GM12878 (cell line): ENCODE measurements around the gene SPATA31D1. TPM values are rescaled to one million over a fixed set of nuclear protein-coding genes. Genes with fewer than 3 reads are reported as not detected.

Source experiments
- ATAC-seq: fragments of 200-7000 bp; cut with Tn5 transposase; 3 replicates; pipeline ENCODE4 v1.9.1; 2020; ENCODE audit warnings: mild to moderate bottlenecking, moderate library complexity
- BruUV-seq: library from RNA; stranded (reverse); fragments of 400-500 nt; replicated peaks from 2 replicates; lab custom pipeline; 2021; lab: Mats Ljungman, UMichigan
- CTCF ChIA-PET: fragments of 300-600 bp; sonication (Branson Sonifier 250); formaldehyde crosslinking; extraction: SDS; loops from one replicate; lab custom pipeline; 2021; ENCODE audit warnings: inconsistent platforms; lab: Yijun Ruan, JAX
- POLR2A ChIA-PET: fragments of 350-600 bp; formaldehyde crosslinking; extraction: SDS; loops from one replicate; lab custom pipeline; 2021; ENCODE audit warnings: inconsistent platforms; lab: Charles Lee
- RAD21 ChIA-PET: fragments of 300-600 bp; sonication (Branson Sonifier 250); formaldehyde crosslinking; loops from one replicate; lab custom pipeline; 2023; ENCODE audit warnings: antibody characterized with exemption; ENCODE audit not compliant: unreplicated experiment; lab: Charles Lee
- SMC1A ChIA-PET: fragments of 300-600 bp; sonication (Branson Sonifier 250); formaldehyde crosslinking; loops from one replicate; lab custom pipeline; 2023; ENCODE audit not compliant: unreplicated experiment, uncharacterized antibody; lab: Charles Lee
- DNase-seq: peaks from one replicate; pipeline ENCODE4 v3.0.0-alpha.2; 2011; ENCODE audit warnings: low read depth, low spot score
- FAIRE-seq: peaks from 3 replicates; lab custom pipeline; 2011; peaks lifted over from hg19 to GRCh38; lab: Jason Lieb, UNC
- H2AFZ ChIP-seq: 2 replicates; pipeline ENCODE4 v1.6.0; 2011; ENCODE audit warnings: low read depth, low read length, control low read depth; ENCODE audit not compliant: control insufficient read depth
- H3K27ac ChIP-seq: 2 replicates; pipeline ENCODE4 v1.5.1; 2011; ENCODE audit warnings: control low read depth; ENCODE audit not compliant: control insufficient read depth, insufficient read depth
- H3K27me3 ChIP-seq, 2 experiments: replicated peaks in 1 of 2; 2 replicates each; pipeline versions ENCODE4 v1.6.0 to v1.6.1; 2011; ENCODE audit warnings: low read length in 1 of 2; ENCODE audit not compliant: control insufficient read depth in 2 of 2, insufficient read depth in 2 of 2
- H3K36me3 ChIP-seq, 2 experiments: 2 replicates each; pipeline ENCODE4 v1.5.1; 2011; ENCODE audit warnings: low read length in 1 of 2; ENCODE audit not compliant: control insufficient read depth in 2 of 2, insufficient read depth in 2 of 2
- H3K4me1 ChIP-seq: 2 replicates; pipeline ENCODE4 v1.6.1; 2011; ENCODE audit warnings: mild to moderate bottlenecking, low read length, moderate library complexity, mixed read lengths; ENCODE audit not compliant: control insufficient read depth, insufficient read depth
- H3K4me2 ChIP-seq: 2 replicates; pipeline ENCODE4 v1.6.0; 2011; ENCODE audit warnings: control low read depth; ENCODE audit not compliant: control insufficient read depth, insufficient read depth
- H3K4me3 ChIP-seq: fragments of 200-600 bp; sonication (generic); 2 replicates; pipeline ENCODE4 v1.5.1; 2016
- H3K79me2 ChIP-seq: 2 replicates; pipeline ENCODE4 v1.6.0; 2011; ENCODE audit warnings: low read length; ENCODE audit not compliant: control insufficient read depth, insufficient read depth
- H3K9ac ChIP-seq: 2 replicates; pipeline ENCODE4 v1.8.0; 2011; ENCODE audit warnings: low read length, control low read depth, mixed read lengths; ENCODE audit not compliant: control insufficient read depth, insufficient read depth
- H3K9me3 ChIP-seq: replicated peaks from 3 replicates; pipeline ENCODE4 v1.5.1; 2011; ENCODE audit warnings: mild to moderate bottlenecking, low read length; ENCODE audit not compliant: control insufficient read depth, insufficient read depth
- H4K20me1 ChIP-seq: 2 replicates; pipeline ENCODE4 v1.6.0; 2011; ENCODE audit not compliant: control insufficient read depth, insufficient read depth
- BCLAF1 ChIP-seq: fragments of 450-650 bp; IDR thresholded peaks from 2 replicates; pipeline ENCODE4 v1.6.1; 2017; ENCODE audit warnings: antibody characterized with exemption, mild to moderate bottlenecking, moderate library complexity
- IRF5 ChIP-seq: fragments of 450-650 bp; IDR thresholded peaks from 2 replicates; pipeline ENCODE4 v1.6.1; 2017; ENCODE audit warnings: borderline replicate concordance
- KDM1A ChIP-seq: fragments of 200-600 bp; sonication (generic); IDR thresholded peaks from 2 replicates; pipeline ENCODE4 v1.6.1; 2016; ENCODE audit warnings: borderline replicate concordance
- PML ChIP-seq: IDR thresholded peaks from 2 replicates; pipeline ENCODE4 v1.6.1; 2012; ENCODE audit warnings: low read length, inconsistent platforms
- USF2 ChIP-seq: IDR thresholded peaks from 2 replicates; pipeline ENCODE4 v1.6.1; 2011; ENCODE audit warnings: low read depth, low read length, improper control_type of control experiment, borderline replicate concordance
- YY1 ChIP-seq: IDR thresholded peaks from 2 replicates; pipeline ENCODE4 v1.6.1; 2011; ENCODE audit warnings: low read depth, mild to moderate bottlenecking, low read length
- WGBS: methylation state at CpG from one replicate; pipeline ENCODE4 v1.1.6; 2016; ENCODE audit warnings: low lambda C conversion rate; ENCODE audit not compliant: insufficient replicate concordance, insufficient coverage; ENCODE audit errors: missing lambda C conversion rate; 5-methylcytosine and 5-hydroxymethylcytosine counted together
- in situ Hi-C: fragments of 300-500 bp; cut with MboI; formaldehyde crosslinking; loops from 9 replicates; pipeline ENCODE4 v1.14.3; 2018; ENCODE audit warnings: mixed read lengths
- intact Hi-C: fragments of 100-400 bp; cut with micrococcal nuclease; formaldehyde crosslinking; loops from one replicate; pipeline ENCODE4 v1.14.2; 2022; ENCODE audit not compliant: unreplicated experiment
- polyA plus RNA-seq, 11 experiments: library from polyadenylated mRNA; depleted of rRNA in 4 of 11; unstranded in 6 of 11; stranded (reverse) in 5 of 11; fragments of >200 nt; fragmentation: Nextera tagmentation in 4 of 11; fragmentation: Illumina TruSeq in 1 of 11; extraction: Ambion mirVana in 4 of 11; extraction: Trizol in 1 of 11; gene quantifications; 1 replicate in 1 of 11; 2 replicates in 10 of 11; pipeline versions ENCODE4 v1.2.1 to v1.2.3, GENCODE V29; 2011 to 2016; ENCODE audit warnings: inconsistent platforms in 2 of 11, missing spikeins in 2 of 11, low read depth in 1 of 11
- total RNA-seq, 4 experiments: library from RNA; depleted of rRNA in 3 of 4; stranded (reverse); fragments of >200 nt in 3 of 4; fragmentation: Illumina TruSeq in 1 of 4; extraction: Trizol in 1 of 4; gene quantifications; 2 replicates each; pipeline versions ENCODE4 v1.2.1 to v1.2.3, GENCODE V29; 2013 to 2021

Gene SPATA31D1
- total and polyA plus RNA-seq, 10 of the 15 experiments (the other 5 are each of a cell fraction or from before 2014, with no cell fraction given), result 0.01 to 0.45 (median 0.05) TPM; not detected in 4

GRCh38 chr9:82022121-82022520, 33.5 kb downstream of the SPATA31D1 start:
- Histone ChIP-seq H3K27me3 (no peaks in the 10 kb centered on the region), H3K4me3 (no peak overlapping the region), H2AFZ (no peak overlapping the region), H3K9me3 (no peaks in the 10 kb centered on the region), H3K4me1 (no peaks in the 10 kb centered on the region), H3K79me2 (no peaks in the 10 kb centered on the region), H3K36me3 (no peaks in the 10 kb centered on the region), H4K20me1 (no peaks in the 10 kb centered on the region), H3K9ac (no peak overlapping the region), H3K27ac (no peak overlapping the region), H3K4me2 (no peak overlapping the region)
- ATAC-seq (no peak), DNase-seq (no peak), FAIRE-seq (no peak)
- RAD21 ChIA-PET, result no interaction called here
- in situ Hi-C loops, result no loop called here
- TF ChIP-seq BCLAF1, result no peak
- no peak for TF ChIP-seq YY1
- no peak for TF ChIP-seq KDM1A
- TF ChIP-seq IRF5, result no peak
- TF ChIP-seq PML, result no peak
- no peak for TF ChIP-seq USF2
- no TSS peak for BruUV-seq
- 26% methylated on average over 2 of the region's 2 CpGs for WGBS
- POLR2A ChIA-PET, result no interaction called here
- SMC1A ChIA-PET, result no interaction called here
- intact Hi-C loops, result no loop called here
- CTCF ChIA-PET, result no interaction called here
